NB4 (cell line): Measurements from ENCODE around the gene SGCB.

Experiments
- CTCF ChIP-seq: IDR thresholded peaks from one replicate; pipeline ENCODE4 v1.5.1; 2012; ENCODE audit warnings: low read depth, low read length
- MAX ChIP-seq: IDR thresholded peaks from 2 replicates; pipeline ENCODE4 v1.6.1; 2011; ENCODE audit warnings: low read depth, low read length
- MYC ChIP-seq: IDR thresholded peaks from 2 replicates; pipeline ENCODE4 v1.6.1; 2011; ENCODE audit warnings: low read depth, low read length
- POLR2A ChIP-seq: IDR thresholded peaks from 2 replicates; pipeline ENCODE4 v1.6.1; 2011; ENCODE audit warnings: mild to moderate bottlenecking; ENCODE audit not compliant: insufficient read length; ENCODE audit errors: extremely low read depth

DNA sequence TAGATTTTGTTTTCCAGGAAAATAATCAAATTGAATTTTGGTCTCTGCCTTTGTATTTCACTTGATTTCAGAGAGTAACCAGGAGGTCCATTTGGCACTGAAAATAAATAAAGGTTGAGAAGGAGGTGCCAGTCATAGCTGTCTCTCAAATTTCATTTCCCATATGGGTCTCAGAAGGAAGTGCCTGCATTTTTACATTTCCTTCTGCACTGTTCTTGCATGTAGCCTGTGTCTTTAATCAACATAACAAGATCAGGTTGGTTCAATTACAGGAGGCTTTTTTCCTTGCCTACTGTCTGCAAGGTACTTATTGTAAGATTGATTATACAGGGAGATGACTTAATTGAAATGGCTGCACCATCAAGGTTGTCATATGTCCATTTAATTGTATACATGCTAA is 33.7 kb downstream of the SGCB start:
- TF ChIP-seq CTCF (no peak), POLR2A (no peak), MAX (no peak), MYC (no peak)
